A549 (cell line): ENCODE measurements around the gene LSM11. TPM values are rescaled to one million over a fixed set of nuclear protein-coding genes. Genes with fewer than 3 reads are reported as not detected.
A peak's percentile ranks its signal among the peaks of the same experiment; 100 is the strongest.

Experiments used
- ATAC-seq, 2 experiments: fragments of 200-7000 bp in 1 of 2; fragments of >200 bp in 1 of 2; cut with Nextera tagmentation in 1 of 2; cut with Tn5 transposase in 1 of 2; 3 replicates each; pipeline versions ENCODE4 v1.8.0 to v1.9.1; 2018 to 2020; ENCODE audit warnings: mild to moderate bottlenecking in 1 of 2, moderate library complexity in 1 of 2
- CTCF ChIA-PET: fragments of 300-600 bp; sonication (Branson Sonifier 250); formaldehyde crosslinking; extraction: SDS; loops from one replicate; lab custom pipeline; 2021; ENCODE audit warnings: antibody characterized with exemption, inconsistent platforms; lab: Yijun Ruan, JAX
- POLR2A ChIA-PET: fragments of 350-600 bp; formaldehyde crosslinking; extraction: SDS; loops from one replicate; lab custom pipeline; 2021; ENCODE audit warnings: antibody characterized with exemption, inconsistent platforms; lab: Yijun Ruan, JAX
- DNase-seq, 2 experiments: peaks; one replicate each; pipeline versions ENCODE4 v3.0.0 to v3.0.0-alpha.2; 2011 to 2016; ENCODE audit warnings: low read depth in 1 of 2, low spot score in 1 of 2
- FAIRE-seq: peaks from 2 replicates; lab custom pipeline; 2011; peaks lifted over from hg19 to GRCh38; lab: Jason Lieb, UNC
- H3K27ac ChIP-seq, 2 experiments: fragments of >200 bp; sonication (Bioruptor Twin); formaldehyde crosslinking; 3 replicates each; pipeline ENCODE4 v1.5.1; 2016 to 2017
- H3K4me1 ChIP-seq: fragments of >200 bp; sonication (Bioruptor Twin); formaldehyde crosslinking; 3 replicates; pipeline ENCODE4 v1.6.1; 2016
- H3K4me2 ChIP-seq: fragments of >200 bp; sonication (Bioruptor Twin); formaldehyde crosslinking; 3 replicates; pipeline ENCODE4 v1.6.1; 2016
- H3K4me3 ChIP-seq: fragments of >200 bp; sonication (Bioruptor Twin); formaldehyde crosslinking; 3 replicates; pipeline ENCODE4 v1.5.1; 2016
- H3K9me3 ChIP-seq: fragments of >200 bp; sonication (Bioruptor Twin); formaldehyde crosslinking; 3 replicates; pipeline ENCODE4 v1.6.1; 2016
- CHD2 ChIP-seq: fragments of 150-350 bp; IDR thresholded peaks from 2 replicates; pipeline ENCODE4 v1.6.1; 2014; ENCODE audit warnings: low read length; ENCODE audit not compliant: partially characterized antibody
- CHD4 ChIP-seq: fragments of 200-600 bp; sonication (generic); IDR thresholded peaks from 2 replicates; pipeline ENCODE4 v1.6.1; 2016; ENCODE audit warnings: antibody characterized with exemption, mild to moderate bottlenecking, borderline replicate concordance
- EHMT2 ChIP-seq: fragments of 200-600 bp; sonication (generic); IDR thresholded peaks from 2 replicates; pipeline ENCODE4 v1.6.1; 2016; ENCODE audit warnings: antibody characterized with exemption, low read depth, mild to moderate bottlenecking, moderate library complexity
- FOSB ChIP-seq: fragments of 250-450 bp; sonication (Bioruptor Pico); IDR thresholded peaks from 2 replicates; pipeline ENCODE4 v1.5.0; 2020; ENCODE audit warnings: mild to moderate bottlenecking, moderate library complexity
- FOSL2 ChIP-seq, 2 experiments: fragments of 450-650 bp in 1 of 2; fragments of >200 bp in 1 of 2; sonication (Bioruptor Twin) in 1 of 2; formaldehyde crosslinking; IDR thresholded peaks; 2 replicates each; pipeline versions ENCODE4 v1.5.0 to v1.6.1; 2016 to 2020; ENCODE audit warnings: mild to moderate bottlenecking in 1 of 2, moderate library complexity in 1 of 2
- MYC ChIP-seq: IDR thresholded peaks from 2 replicates; pipeline ENCODE4 v1.6.1; 2012; ENCODE audit warnings: mild to moderate bottlenecking, inconsistent platforms, low read length, improper control_type of control experiment, borderline replicate concordance
- NFE2L2 ChIP-seq: fragments of 150-350 bp; conservative IDR thresholded peaks from 2 replicates; pipeline ENCODE4 v1.6.1; 2014; ENCODE audit warnings: low read length
- POLR2A ChIP-seq: IDR thresholded peaks from 2 replicates; pipeline ENCODE4 v1.6.1; 2012; ENCODE audit warnings: mild to moderate bottlenecking, low read length
- POLR2AphosphoS2 ChIP-seq: conservative IDR thresholded peaks from 2 replicates; pipeline ENCODE4 v1.6.1; 2012; ENCODE audit warnings: low read length, improper control_type of control experiment, inconsistent platforms
- RFX5 ChIP-seq: fragments of 450-650 bp; IDR thresholded peaks from 2 replicates; pipeline ENCODE4 v1.7.1; 2014; ENCODE audit warnings: antibody characterized with exemption, mild to moderate bottlenecking, moderate library complexity
- RNF2 ChIP-seq: fragments of 200-600 bp; sonication (generic); IDR thresholded peaks from 2 replicates; pipeline ENCODE4 v1.6.1; 2016; ENCODE audit warnings: low read depth, mild to moderate bottlenecking, antibody characterized with exemption, moderate library complexity, borderline replicate concordance
- TFCP2L1 ChIP-seq: fragments of 250-450 bp; sonication (Bioruptor Pico); IDR thresholded peaks from 2 replicates; pipeline ENCODE4 v1.5.0; 2021; ENCODE audit warnings: mild to moderate bottlenecking
- USF2 ChIP-seq: fragments of 450-650 bp; IDR thresholded peaks from 2 replicates; pipeline ENCODE4 v1.6.1; 2014; ENCODE audit warnings: antibody characterized with exemption
- ZC3H11A ChIP-seq: fragments of 450-650 bp; IDR thresholded peaks from 2 replicates; pipeline ENCODE4 v1.6.1; 2014; ENCODE audit warnings: antibody characterized with exemption, mild to moderate bottlenecking
- ZFP36 ChIP-seq: fragments of 450-650 bp; IDR thresholded peaks from 2 replicates; pipeline ENCODE4 v1.6.1; 2014; ENCODE audit warnings: borderline replicate concordance; ENCODE audit not compliant: partially characterized antibody
- ZSCAN20 ChIP-seq: fragments of 250-450 bp; sonication (Bioruptor Pico); IDR thresholded peaks from 2 replicates; pipeline ENCODE4 v1.8.0; 2022; ENCODE audit warnings: mild to moderate bottlenecking, moderate library complexity
- WGBS: methylation state at CpG from one replicate; pipeline ENCODE4 v1.1.6; 2017; ENCODE audit errors: missing lambda C conversion rate; 5-methylcytosine and 5-hydroxymethylcytosine counted together
- polyA plus RNA-seq, 4 experiments: library from polyadenylated mRNA; depleted of rRNA in 3 of 4; stranded (reverse); fragments of >200 nt; fragmentation: RNase III in 1 of 4; extraction: RNeasy Plus Mini Kit Qiagen cat#74134 plus additional on column Dnase treatment in 1 of 4; gene quantifications; 2 replicates in 3 of 4; 3 replicates in 1 of 4; pipeline ENCODE4 v1.2.3, GENCODE V29; 2011 to 2017
- small RNA-seq, 6 experiments: library from RNA; depleted of rRNA; stranded (forward); fragments of <200 nt; gene quantifications; one replicate each; pipeline ENCODE3, GENCODE V24; 2012

LSM11 gene
- polyA plus RNA-seq, 2 of the 4 experiments (the other 2 are of a cell fraction): 2.9 to 4.1 TPM

DNA sequence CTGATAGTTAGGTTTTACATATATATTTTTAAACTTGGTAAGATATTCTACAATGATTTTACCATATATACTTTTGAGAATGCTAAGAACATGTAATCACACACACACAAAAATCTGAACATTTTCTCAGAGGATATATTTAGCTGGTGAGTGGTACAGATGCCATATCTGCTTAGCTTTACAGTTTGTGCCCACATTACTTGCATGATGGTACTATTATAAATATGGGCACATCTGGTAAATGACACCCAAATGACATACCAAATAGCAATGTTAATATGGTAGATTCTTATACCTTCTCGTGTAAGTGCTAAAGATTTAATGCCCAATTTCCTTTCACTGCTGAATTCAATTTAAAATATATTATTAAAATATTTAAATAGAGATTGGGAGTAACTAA lies 56.6 kb downstream of the LSM11 start:
- FAIRE-seq (peak; percentile 18), DNase-seq (no peak), ATAC-seq (no peak)
- TF ChIP-seq TFCP2L1 (CRISPR knock-in tag): no peak
- TF ChIP-seq CHD4: no peak
- TF ChIP-seq ZSCAN20 (CRISPR knock-in tag): no peak
- no peak for TF ChIP-seq EHMT2
- TF ChIP-seq USF2: no peak
- no peak for TF ChIP-seq ZC3H11A
- TF ChIP-seq RNF2: no peak
- TF ChIP-seq POLR2A: no peak
- no peak for TF ChIP-seq POLR2AphosphoS2
- TF ChIP-seq NFE2L2: no peak
- no peak for TF ChIP-seq ZFP36
- TF ChIP-seq MYC: no peak
- TF ChIP-seq FOSB (CRISPR knock-in tag): no peak
- Histone ChIP-seq H3K4me1 (0 out of 3 replicates have a peak, but pooled peaks cover 4% of the 10 kb centered on the region), H3K4me3 (no peak overlapping the region), H3K27ac (no peak overlapping the region), H3K4me2 (no peak overlapping the region), H3K9me3 (no peaks in the 10 kb centered on the region)
- WGBS: 86% methylated on average over 1 of the region's 1 CpG
- ChIA-PET POLR2A (no interaction called here), CTCF (no interaction called here)

GRCh38 chr5:157802736-157803135 lies 59.2 kb downstream of the LSM11 start:
- 90% methylated on average over 6 of the region's 6 CpGs for WGBS
- ATAC-seq: no peak
- POLR2A ChIA-PET: no interaction called here
- FAIRE-seq: no peak
- H3K4me3 ChIP-seq: no peak overlapping the region
- H3K9me3 ChIP-seq: no peaks in the 10 kb centered on the region
- TF ChIP-seq FOSL2 (IDR thresholded peaks at IDR 0.05): no peak
- TF ChIP-seq FOSL2 (CRISPR knock-in tag; IDR thresholded peaks at IDR 0.05): 0 out of 2 replicates have a peak, but pooled peaks have one; percentile 13
- TF ChIP-seq RFX5: no peak
- peak in 1 of 2 experiments; percentile 18 for DNase-seq
- no peak overlapping the region for H3K4me2 ChIP-seq
- CTCF ChIA-PET: interaction anchor here (0.6 kb wide), 1 partner anchor 129 kb away, joined by 5 read pairs; no protein-coding TSS in a partner anchor
- H3K4me1 ChIP-seq: 0 out of 3 replicates have a peak, but pooled peaks cover 4% of the 10 kb centered on the region
- no peak overlapping the region for H3K27ac ChIP-seq

- Histone ChIP-seq H3K4me1 (no peaks in the 10 kb centered on the region), H3K27ac (no peak overlapping the region), H3K4me3 (no peak overlapping the region), H3K9me3 (no peaks in the 10 kb centered on the region), H3K4me2 (no peak overlapping the region)
- no peak for ATAC-seq
- no peak for FAIRE-seq
- ChIA-PET POLR2A (no interaction called here), CTCF (interaction anchor here (0.9 to 2.1 kb wide), 4 partner anchors 12 to 188 kb away, joined by 3 to 9 read pairs (median 5); no protein-coding TSS in a partner anchor)
- TF ChIP-seq CHD2: no peak
- 48% methylated on average over 2 of the region's 2 CpGs for WGBS
- DNase-seq: no peak
Observed at GRCh38 chr5:157808043-157808442, 64.5 kb downstream of the LSM11 start.

Small RNA genes within 50 kb of the gene (small RNA-seq; reads per million reads assigned to genes)
- gene AC026407.1 (0 reads per million in 6 experiments), gene RNU6-260P (0 reads per million in 6 experiments)

Other genes with a start within 250 kb of the LSM11 start
- gene ADAM19, start 167.9 kb upstream of the LSM11 start, polyA plus RNA-seq (2011; rRNA removed): 7.7 and 9.7 TPM in 2 replicates
- gene ADAM19, start 167.9 kb upstream of the LSM11 start, polyA plus RNA-seq (2017; fragmentation: RNase III; extraction: RNeasy Plus Mini Kit Qiagen cat#74134 plus additional on column Dnase treatment): 13.1 to 17.5 TPM (median 15.2 TPM) in 3 replicates
- gene SOX30, start 91.3 kb upstream of the LSM11 start, polyA plus RNA-seq (2011; rRNA removed): 0.07 and 0.10 TPM in 2 replicates
- 0.08 TPM in 2 of 3 replicates, not detected in the other for gene SOX30, start 91.3 kb upstream of the LSM11 start, polyA plus RNA-seq (2017; fragmentation: RNase III; extraction: RNeasy Plus Mini Kit Qiagen cat#74134 plus additional on column Dnase treatment)
- gene C5orf52, start 72.2 kb upstream of the LSM11 start, polyA plus RNA-seq (2011; rRNA removed): not detected in 2 replicates
- not detected in 3 replicates for gene C5orf52, start 72.2 kb upstream of the LSM11 start, polyA plus RNA-seq (2017; fragmentation: RNase III; extraction: RNeasy Plus Mini Kit Qiagen cat#74134 plus additional on column Dnase treatment)
- 31.9 and 45.6 TPM in 2 replicates for gene THG1L, start 12.3 kb upstream of the LSM11 start, polyA plus RNA-seq (2011; rRNA removed)
- 36.9 to 43.7 TPM (median 39.3 TPM) in 3 replicates for gene THG1L, start 12.3 kb upstream of the LSM11 start, polyA plus RNA-seq (2017; fragmentation: RNase III; extraction: RNeasy Plus Mini Kit Qiagen cat#74134 plus additional on column Dnase treatment)
- 185 and 240 TPM in 2 replicates for gene CLINT1, start 115.4 kb downstream of the LSM11 start, polyA plus RNA-seq (2011; rRNA removed)
- gene CLINT1, start 115.4 kb downstream of the LSM11 start, polyA plus RNA-seq (2017; fragmentation: RNase III; extraction: RNeasy Plus Mini Kit Qiagen cat#74134 plus additional on column Dnase treatment): 89.7 to 93.1 TPM (median 92.0 TPM) in 3 replicates